Osteoblast (primary cell): Measurements from ENCODE around the gene DPYSL3. TPM values are rescaled to one million over a fixed set of nuclear protein-coding genes. Genes with fewer than 3 reads are reported as not detected.

ENCODE experiments used
- DNase-seq: peaks from one replicate; pipeline ENCODE4 v3.0.0; 2011; ENCODE audit warnings: low spot score, mixed read lengths; ENCODE audit not compliant: insufficient read length; ENCODE audit errors: missing footprints
- H2AFZ ChIP-seq: 2 replicates; pipeline ENCODE4 v1.6.0; 2011; ENCODE audit warnings: mild to moderate bottlenecking, low read length
- H3K27ac ChIP-seq: 2 replicates; pipeline ENCODE4 v1.5.1; 2011; ENCODE audit warnings: mild to moderate bottlenecking, low read depth, low read length, moderate library complexity
- H3K27me3 ChIP-seq: 2 replicates; pipeline ENCODE4 v1.6.0; 2012; ENCODE audit warnings: mild to moderate bottlenecking, control low read depth, inconsistent platforms, low read length, moderate library complexity; ENCODE audit not compliant: insufficient read depth
- H3K36me3 ChIP-seq: 2 replicates; pipeline ENCODE4 v1.5.1; 2011; ENCODE audit warnings: mild to moderate bottlenecking, low read length, control low read depth, moderate library complexity; ENCODE audit not compliant: insufficient read depth
- H3K4me1 ChIP-seq: 2 replicates; pipeline ENCODE4 v1.5.1; 2011; ENCODE audit warnings: mild to moderate bottlenecking, low read length, control low read depth, moderate library complexity; ENCODE audit not compliant: insufficient read depth
- H3K4me2 ChIP-seq: 2 replicates; pipeline ENCODE4 v1.6.0; 2011; ENCODE audit warnings: mild to moderate bottlenecking, low read length; ENCODE audit not compliant: insufficient read depth
- H3K4me3 ChIP-seq: fragments of 200-600 bp; sonication (generic); 3 replicates; pipeline ENCODE4 v1.5.1; 2012; ENCODE audit warnings: mild to moderate bottlenecking, low read length, inconsistent platforms; ENCODE audit not compliant: insufficient read depth
- H3K79me2 ChIP-seq: 2 replicates; pipeline ENCODE4 v1.6.0; 2012; ENCODE audit warnings: mild to moderate bottlenecking, low read length, control low read depth, inconsistent platforms; ENCODE audit not compliant: insufficient read depth
- H3K9me3 ChIP-seq: 2 replicates; pipeline ENCODE4 v1.5.1; 2011; ENCODE audit warnings: low read depth, low read length, control low read depth
- H4K20me1 ChIP-seq: 2 replicates; pipeline ENCODE4 v1.6.0; 2012; ENCODE audit warnings: mild to moderate bottlenecking, low read length, control low read depth; ENCODE audit not compliant: insufficient read depth
- total RNA-seq: library from RNA; depleted of rRNA; stranded (reverse); fragments of >200 nt; gene quantifications from 2 replicates; pipeline ENCODE4 v1.2.3, GENCODE V29; 2012
- TF ChIP-seq, protein P1 (sequence below): IDR thresholded peaks from 2 replicates; pipeline ENCODE4 v1.5.1; 2011; ENCODE audit warnings: mild to moderate bottlenecking, low read depth, low read length, moderate library complexity; ENCODE audit errors: extremely low read depth

Gene DPYSL3
- total RNA-seq = 80.4 and 119 TPM in 2 replicates

DNA sequence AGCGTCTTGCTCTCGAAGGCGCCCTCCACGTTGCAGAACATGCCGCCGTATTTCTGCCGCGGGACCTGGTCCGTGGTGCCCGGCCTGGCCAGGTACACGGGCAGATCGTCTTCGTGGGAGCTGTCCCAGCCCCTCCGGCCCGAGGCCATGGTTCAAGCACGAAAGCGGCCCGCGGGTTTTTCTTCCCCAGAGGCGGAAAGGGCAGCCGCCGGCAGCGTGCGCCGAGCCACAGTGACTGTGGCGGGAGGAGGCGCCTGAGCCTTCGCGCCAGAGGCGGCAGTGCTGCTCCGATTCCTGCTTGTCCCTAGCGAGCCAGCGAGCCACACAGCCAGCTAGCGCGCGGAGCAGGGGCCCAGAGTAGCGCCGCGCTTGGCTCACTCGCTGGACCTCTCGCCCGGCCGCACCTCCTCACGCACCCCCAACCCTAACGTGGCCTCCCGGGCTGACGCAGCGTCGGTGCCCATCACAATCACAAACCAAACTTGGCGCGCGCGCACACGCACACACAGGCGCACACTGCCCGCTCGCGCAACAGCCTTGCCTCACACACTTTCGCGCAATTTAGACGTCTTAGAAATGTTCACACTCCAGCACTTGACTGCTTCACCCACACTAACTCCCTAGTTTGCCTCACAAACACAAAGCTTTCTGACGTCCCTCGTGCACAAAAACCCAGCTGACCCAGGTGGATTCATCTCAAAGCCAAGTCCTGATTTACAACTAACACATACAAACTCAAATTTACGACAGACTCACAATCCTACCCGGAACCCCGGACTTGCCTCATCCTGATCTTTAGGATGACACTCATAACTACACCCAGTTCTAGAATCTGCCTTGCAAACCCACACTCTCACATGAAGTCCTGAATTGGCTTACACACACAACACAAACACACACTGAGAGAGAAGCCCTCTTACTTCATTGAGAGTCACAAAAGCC, at the start of gene DPYSL3:
Gene DPYSL3, minus strand, starts transcription at position 359 of the 942 bp plus-strand sequence. Its CDS starts 210 bp downstream, at position 149.
- peak; percentile 88 for DNase-seq
- TF ChIP-seq, protein P1, sequence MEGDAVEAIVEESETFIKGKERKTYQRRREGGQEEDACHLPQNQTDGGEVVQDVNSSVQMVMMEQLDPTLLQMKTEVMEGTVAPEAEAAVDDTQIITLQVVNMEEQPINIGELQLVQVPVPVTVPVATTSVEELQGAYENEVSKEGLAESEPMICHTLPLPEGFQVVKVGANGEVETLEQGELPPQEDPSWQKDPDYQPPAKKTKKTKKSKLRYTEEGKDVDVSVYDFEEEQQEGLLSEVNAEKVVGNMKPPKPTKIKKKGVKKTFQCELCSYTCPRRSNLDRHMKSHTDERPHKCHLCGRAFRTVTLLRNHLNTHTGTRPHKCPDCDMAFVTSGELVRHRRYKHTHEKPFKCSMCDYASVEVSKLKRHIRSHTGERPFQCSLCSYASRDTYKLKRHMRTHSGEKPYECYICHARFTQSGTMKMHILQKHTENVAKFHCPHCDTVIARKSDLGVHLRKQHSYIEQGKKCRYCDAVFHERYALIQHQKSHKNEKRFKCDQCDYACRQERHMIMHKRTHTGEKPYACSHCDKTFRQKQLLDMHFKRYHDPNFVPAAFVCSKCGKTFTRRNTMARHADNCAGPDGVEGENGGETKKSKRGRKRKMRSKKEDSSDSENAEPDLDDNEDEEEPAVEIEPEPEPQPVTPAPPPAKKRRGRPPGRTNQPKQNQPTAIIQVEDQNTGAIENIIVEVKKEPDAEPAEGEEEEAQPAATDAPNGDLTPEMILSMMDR = peak; percentile 31
- Histone ChIP-seq H3K27me3 (no peaks in the 10 kb centered on the region), H3K27ac (peak within 1 kb of the TSS; percentile 74), H3K4me1 (peaks cover 19% of the 10 kb centered on the region), H3K36me3 (no peaks in the 10 kb centered on the region), H2AFZ (peak within 1 kb of the TSS; percentile 53), H3K4me3 (peak within 1 kb of the TSS; percentile 75), H3K79me2 (peaks cover 32% of the 10 kb centered on the region), H3K4me2 (peak within 1 kb of the TSS; percentile 76), H4K20me1 (no peaks in the 10 kb centered on the region), H3K9me3 (no peaks in the 10 kb centered on the region)

DNA sequence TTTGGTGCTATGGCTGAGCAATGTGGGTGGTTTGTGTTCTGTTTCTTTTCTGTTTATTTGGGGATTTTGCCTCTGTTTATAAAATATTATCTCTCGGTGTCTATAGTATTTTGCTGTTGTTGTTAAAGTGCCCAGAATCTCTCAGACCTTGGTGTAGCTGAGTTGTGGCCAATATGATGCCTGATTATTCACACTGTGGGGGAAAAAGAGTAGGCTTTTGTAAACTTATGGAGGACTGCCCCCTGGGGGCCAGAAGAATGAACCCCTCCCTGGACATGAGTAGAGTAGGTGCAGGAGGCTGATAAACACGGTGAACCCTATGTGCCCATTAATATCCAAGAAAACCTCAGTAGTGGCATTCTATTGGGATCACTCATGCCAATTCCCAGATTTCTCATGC, 49.0 kb upstream of the DPYSL3 start:
- no peaks in the 10 kb centered on the region for H3K27me3 ChIP-seq
- no peaks in the 10 kb centered on the region for H3K79me2 ChIP-seq
- DNase-seq = peak; percentile 73
- H3K4me1 ChIP-seq = peaks cover 16% of the 10 kb centered on the region
- H3K9me3 ChIP-seq = no peaks in the 10 kb centered on the region
- no peaks in the 10 kb centered on the region for H4K20me1 ChIP-seq
- TF ChIP-seq, protein P1 = peak; percentile 88
- H3K36me3 ChIP-seq = no peaks in the 10 kb centered on the region
- no peak overlapping the region for H3K27ac ChIP-seq
- no peak overlapping the region for H2AFZ ChIP-seq
- H3K4me3 ChIP-seq = no peak overlapping the region
- no peak overlapping the region for H3K4me2 ChIP-seq

DNA sequence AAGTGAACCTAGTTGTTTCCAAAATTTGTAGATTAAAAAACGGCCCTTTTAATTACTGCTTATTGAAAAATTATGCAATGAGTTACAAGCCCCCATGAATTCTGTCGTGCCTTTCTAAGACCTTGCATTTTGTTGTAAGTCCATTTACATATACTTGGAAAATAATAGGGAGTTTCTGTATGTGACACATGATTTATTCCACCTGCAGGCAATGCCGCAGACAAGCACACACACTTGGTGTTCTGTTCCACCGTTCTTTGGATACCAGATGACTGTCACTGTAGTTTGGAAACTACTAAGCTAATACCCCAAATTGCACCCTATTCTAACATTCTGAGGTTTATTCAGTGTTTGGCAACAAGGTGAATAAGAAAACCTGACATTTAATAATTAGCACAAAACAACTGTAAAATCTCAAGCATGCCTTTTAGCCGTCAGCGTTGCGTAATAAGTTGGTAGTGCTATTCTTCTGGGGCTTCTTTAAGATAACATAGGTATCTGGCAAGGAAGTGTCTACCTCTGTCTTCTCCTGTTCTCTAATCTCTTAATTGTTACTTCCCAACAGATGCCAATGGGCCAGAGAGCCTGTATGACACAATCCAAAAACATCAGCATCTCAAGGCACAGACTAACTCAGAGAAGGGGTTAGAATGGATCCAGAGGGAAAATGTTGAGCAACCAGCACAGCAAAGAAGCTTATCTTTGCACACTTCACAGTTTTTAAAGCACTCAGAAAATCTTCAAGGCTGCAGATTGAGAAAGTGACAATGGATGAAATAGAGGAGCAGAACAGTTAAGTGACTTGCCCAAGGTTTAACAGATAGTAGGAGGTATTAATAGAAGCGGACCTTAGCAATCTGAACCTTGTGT, 48.2 kb upstream of the DPYSL3 start:
- no peak overlapping the region for H3K27ac ChIP-seq
- H3K79me2 ChIP-seq = no peaks in the 10 kb centered on the region
- no peak overlapping the region for H2AFZ ChIP-seq
- no peaks in the 10 kb centered on the region for H3K36me3 ChIP-seq
- H3K27me3 ChIP-seq = no peaks in the 10 kb centered on the region
- DNase-seq = no peak
- H3K4me3 ChIP-seq = no peak overlapping the region
- no peaks in the 10 kb centered on the region for H3K9me3 ChIP-seq
- TF ChIP-seq, protein P1 = no peak
- H4K20me1 ChIP-seq = no peaks in the 10 kb centered on the region
- no peak overlapping the region for H3K4me2 ChIP-seq
- H3K4me1 ChIP-seq = peaks cover 16% of the 10 kb centered on the region

DNA sequence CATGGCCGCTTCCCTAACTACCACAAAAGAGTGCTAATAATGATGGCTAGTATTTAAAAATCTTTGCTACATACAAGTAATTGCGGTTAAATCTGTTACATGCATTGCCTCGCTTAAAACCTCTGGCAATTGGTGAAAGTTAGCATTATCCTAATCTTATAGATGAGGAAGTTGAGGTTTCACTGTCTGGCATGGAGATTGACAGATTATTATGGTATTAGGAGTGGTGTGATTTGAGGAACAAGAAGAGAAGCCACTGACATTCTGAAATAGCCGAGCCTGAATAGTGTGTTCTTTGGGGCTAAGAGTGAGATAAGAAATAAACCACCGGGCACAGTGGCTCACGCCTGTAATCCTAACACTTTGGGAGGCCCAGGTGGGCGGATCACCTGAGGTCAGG, 45.3 kb upstream of the DPYSL3 start:
- H2AFZ ChIP-seq = no peak overlapping the region
- no peaks in the 10 kb centered on the region for H3K79me2 ChIP-seq
- DNase-seq = no peak
- H3K36me3 ChIP-seq = no peaks in the 10 kb centered on the region
- H3K4me3 ChIP-seq = no peak overlapping the region
- H3K27me3 ChIP-seq = no peaks in the 10 kb centered on the region
- TF ChIP-seq, protein P1 = no peak
- H4K20me1 ChIP-seq = no peaks in the 10 kb centered on the region
- no peak overlapping the region for H3K4me2 ChIP-seq
- no peaks in the 10 kb centered on the region for H3K9me3 ChIP-seq
- H3K27ac ChIP-seq = peak overlapping the region; percentile 85
- H3K4me1 ChIP-seq = peaks cover 16% of the 10 kb centered on the region
